ENCODE results near the gene NPIPA1.
"Not testable (repeated sequence)": the region's sequence is repeated elsewhere in the genome, so short reads cannot be mapped to it uniquely, and the experiment has no call there.

GRCh38 chr16:14998300-14998699 is 61.1 kb downstream of the NPIPA1 start:
- TF ChIP-seq CTCF, POLR2A (IDR thresholded peaks at IDR 0.05): not testable (repeated sequence)
